HK-2 (cell line): ENCODE measurements around the gene HOXD9.
A peak's percentile ranks its signal among the peaks of the same experiment; 100 is the strongest.

Experiments
- DNase-seq: peaks from one replicate; pipeline ENCODE4 v3.0.0-alpha.2; 2018; ENCODE audit not compliant: unreplicated experiment

The HOXD9 gene

GRCh38 chr2:176137906-176138305 is 15.4 kb downstream of the HOXD9 start:
- DNase-seq = no peak

GRCh38 chr2:176138526-176138922 is 16.0 kb downstream of the HOXD9 start:
- DNase-seq = no peak

GRCh38 chr2:176138923-176139660 is 16.6 kb downstream of the HOXD9 start:
- DNase-seq = no peak

GRCh38 chr2:176139661-176140512 is 17.4 kb downstream of the HOXD9 start:
- DNase-seq = no peak

- peak; percentile 86 for DNase-seq
These were observed 18.2 kb downstream of the HOXD9 start for GRCh38 chr2:176140513-176141317.

GRCh38 chr2:176142281-176142680 is 19.8 kb downstream of the HOXD9 start:
- no peak for DNase-seq

- no peak for DNase-seq
These were observed 22.8 kb downstream of the HOXD9 start for GRCh38 chr2:176145085-176145969.

GRCh38 chr2:176146101-176146500 is 23.6 kb downstream of the HOXD9 start:
- DNase-seq = no peak

GRCh38 chr2:176146645-176147044 is 24.1 kb downstream of the HOXD9 start:
- DNase-seq = no peak

GRCh38 chr2:176147210-176147799 is 24.8 kb downstream of the HOXD9 start:
- no peak for DNase-seq

- no peak for DNase-seq
These were observed 25.4 kb downstream of the HOXD9 start for GRCh38 chr2:176147800-176148496.

GRCh38 chr2:176148751-176149421 is 26.4 kb downstream of the HOXD9 start:
- no peak for DNase-seq

GRCh38 chr2:176149481-176149938 is 27.0 kb downstream of the HOXD9 start:
- DNase-seq = no peak

- DNase-seq = no peak
These were observed 27.5 kb downstream of the HOXD9 start for GRCh38 chr2:176149939-176150583.

GRCh38 chr2:176150584-176151441 is 28.3 kb downstream of the HOXD9 start:
- no peak for DNase-seq

GRCh38 chr2:176151442-176152287 is 29.1 kb downstream of the HOXD9 start, which contains the start of gene HOXD4:
HOXD4 (plus strand) TSS chr2:176151550; CDS start chr2:176151634, 84 bp downstream.
- DNase-seq = peak; percentile 44
